ENCODE results near the gene VMP1.
"Not testable (repeated sequence)": the region's sequence is repeated elsewhere in the genome, so short reads cannot be mapped to it uniquely, and the experiment has no call there.

Gene VMP1

DNA sequence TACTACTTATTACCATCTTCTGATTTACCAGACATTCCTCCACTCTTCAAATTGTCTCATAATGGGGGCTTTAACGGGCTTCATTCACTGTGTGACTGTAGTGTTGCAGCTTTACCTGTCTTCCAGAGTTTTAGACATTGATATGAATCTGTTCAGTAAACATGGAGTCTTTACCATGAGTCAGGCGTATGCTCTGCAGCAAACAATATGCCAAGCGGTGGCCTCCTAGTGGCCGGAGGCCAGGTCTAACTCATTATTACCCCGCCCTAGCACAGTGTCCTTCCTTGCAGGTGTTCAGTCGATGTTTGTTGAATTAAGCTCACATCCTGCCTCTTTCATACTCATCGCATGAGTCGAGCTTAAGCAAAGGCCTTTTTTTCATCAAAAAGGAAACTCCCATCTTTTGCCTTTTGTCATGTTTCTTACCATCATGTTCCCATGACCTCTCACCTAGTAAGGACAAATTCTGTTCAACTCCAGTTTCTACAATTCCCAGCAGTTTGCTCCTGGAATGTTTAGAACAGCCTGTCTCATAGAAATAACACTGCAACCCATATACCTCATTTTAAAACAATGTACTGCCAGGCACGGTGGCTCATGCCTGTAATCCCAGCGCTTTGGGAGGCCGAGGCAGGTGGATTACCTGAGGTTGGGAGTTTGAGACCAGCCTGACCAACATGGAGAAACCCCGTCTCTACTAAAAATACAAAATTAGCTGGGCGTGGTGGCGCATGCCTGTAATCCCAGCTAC is 145.9 kb downstream of the VMP1 start:
- H3K27ac ChIP-seq (ENCODE audit: poor library complexity, severe bottlenecking): peak overlapping the region; percentile 87
- DNase-seq (ENCODE audit: low spot score): peak; percentile 93

DNA sequence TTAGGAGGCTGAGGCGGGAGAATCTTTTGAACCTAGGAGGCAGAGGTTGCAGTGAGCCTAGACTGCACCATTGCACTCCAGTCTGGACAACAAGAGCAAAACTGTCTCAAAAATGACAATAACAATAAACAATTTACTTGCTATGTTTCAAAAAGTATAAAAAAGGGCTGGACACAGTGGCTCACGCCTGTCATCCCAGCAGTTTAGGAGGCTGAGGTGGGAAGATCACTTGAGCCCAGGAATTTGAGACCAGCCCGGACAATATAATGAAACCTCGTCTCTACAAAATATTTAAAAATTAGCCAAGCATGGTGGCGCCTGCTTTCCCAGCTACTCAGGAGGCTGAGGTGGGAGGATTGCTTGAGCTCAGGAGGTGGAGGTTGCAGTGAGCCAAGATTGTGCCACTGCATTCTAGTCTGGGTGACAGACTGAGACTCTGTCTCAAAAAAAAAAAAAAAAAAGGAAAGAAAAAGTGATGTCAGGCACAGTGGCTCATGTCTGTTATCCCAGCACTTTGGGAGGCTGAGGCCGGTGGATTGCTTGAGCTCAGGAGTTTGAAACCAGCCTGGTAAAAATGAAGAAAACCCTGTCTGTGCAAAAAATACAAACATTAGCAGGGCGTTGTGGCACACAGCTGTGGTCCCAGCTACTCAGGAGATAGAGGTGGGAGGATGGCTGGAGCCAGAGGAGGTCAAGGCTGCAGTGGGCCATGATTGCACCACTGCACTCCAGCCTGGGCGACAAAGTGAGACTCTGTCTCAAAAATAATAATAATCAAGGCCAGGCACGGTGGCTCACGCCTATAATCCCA is 146.7 kb downstream of the VMP1 start:
- DNase-seq (ENCODE audit: low spot score); H3K27me3 ChIP-seq (ENCODE audit: insufficient read depth, poor library complexity, severe bottlenecking); H3K36me3 ChIP-seq (ENCODE audit: low read depth); ATAC-seq (ENCODE audit: low read depth); H3K9me3 ChIP-seq (ENCODE audit: severe bottlenecking); H3K4me3 ChIP-seq (ENCODE audit: severe bottlenecking): not testable (repeated sequence)
- peak overlapping the region; percentile 87 for H3K27ac ChIP-seq (ENCODE audit: poor library complexity, severe bottlenecking)
- peaks cover 48% of the 10 kb centered on the region for H3K4me1 ChIP-seq (ENCODE audit: insufficient read depth, poor library complexity, severe bottlenecking)

More for the DNA sequence above, 145.9 kb downstream of the VMP1 start:
- TF ChIP-seq, protein P1, sequence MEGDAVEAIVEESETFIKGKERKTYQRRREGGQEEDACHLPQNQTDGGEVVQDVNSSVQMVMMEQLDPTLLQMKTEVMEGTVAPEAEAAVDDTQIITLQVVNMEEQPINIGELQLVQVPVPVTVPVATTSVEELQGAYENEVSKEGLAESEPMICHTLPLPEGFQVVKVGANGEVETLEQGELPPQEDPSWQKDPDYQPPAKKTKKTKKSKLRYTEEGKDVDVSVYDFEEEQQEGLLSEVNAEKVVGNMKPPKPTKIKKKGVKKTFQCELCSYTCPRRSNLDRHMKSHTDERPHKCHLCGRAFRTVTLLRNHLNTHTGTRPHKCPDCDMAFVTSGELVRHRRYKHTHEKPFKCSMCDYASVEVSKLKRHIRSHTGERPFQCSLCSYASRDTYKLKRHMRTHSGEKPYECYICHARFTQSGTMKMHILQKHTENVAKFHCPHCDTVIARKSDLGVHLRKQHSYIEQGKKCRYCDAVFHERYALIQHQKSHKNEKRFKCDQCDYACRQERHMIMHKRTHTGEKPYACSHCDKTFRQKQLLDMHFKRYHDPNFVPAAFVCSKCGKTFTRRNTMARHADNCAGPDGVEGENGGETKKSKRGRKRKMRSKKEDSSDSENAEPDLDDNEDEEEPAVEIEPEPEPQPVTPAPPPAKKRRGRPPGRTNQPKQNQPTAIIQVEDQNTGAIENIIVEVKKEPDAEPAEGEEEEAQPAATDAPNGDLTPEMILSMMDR (IDR thresholded peaks at IDR 0.05; ENCODE audit: poor library complexity, severe bottlenecking): peak; percentile 92
- no peaks in the 10 kb centered on the region for H3K9me3 ChIP-seq (ENCODE audit: severe bottlenecking)
- ATAC-seq (ENCODE audit: low read depth): peak; percentile 91
- H3K27me3 ChIP-seq (ENCODE audit: insufficient read depth, poor library complexity, severe bottlenecking): no peaks in the 10 kb centered on the region
- peaks cover 48% of the 10 kb centered on the region for H3K4me1 ChIP-seq (ENCODE audit: insufficient read depth, poor library complexity, severe bottlenecking)
- no peaks in the 10 kb centered on the region for H3K36me3 ChIP-seq (ENCODE audit: low read depth)
- H3K4me3 ChIP-seq (ENCODE audit: severe bottlenecking): no peak overlapping the region

DNA sequence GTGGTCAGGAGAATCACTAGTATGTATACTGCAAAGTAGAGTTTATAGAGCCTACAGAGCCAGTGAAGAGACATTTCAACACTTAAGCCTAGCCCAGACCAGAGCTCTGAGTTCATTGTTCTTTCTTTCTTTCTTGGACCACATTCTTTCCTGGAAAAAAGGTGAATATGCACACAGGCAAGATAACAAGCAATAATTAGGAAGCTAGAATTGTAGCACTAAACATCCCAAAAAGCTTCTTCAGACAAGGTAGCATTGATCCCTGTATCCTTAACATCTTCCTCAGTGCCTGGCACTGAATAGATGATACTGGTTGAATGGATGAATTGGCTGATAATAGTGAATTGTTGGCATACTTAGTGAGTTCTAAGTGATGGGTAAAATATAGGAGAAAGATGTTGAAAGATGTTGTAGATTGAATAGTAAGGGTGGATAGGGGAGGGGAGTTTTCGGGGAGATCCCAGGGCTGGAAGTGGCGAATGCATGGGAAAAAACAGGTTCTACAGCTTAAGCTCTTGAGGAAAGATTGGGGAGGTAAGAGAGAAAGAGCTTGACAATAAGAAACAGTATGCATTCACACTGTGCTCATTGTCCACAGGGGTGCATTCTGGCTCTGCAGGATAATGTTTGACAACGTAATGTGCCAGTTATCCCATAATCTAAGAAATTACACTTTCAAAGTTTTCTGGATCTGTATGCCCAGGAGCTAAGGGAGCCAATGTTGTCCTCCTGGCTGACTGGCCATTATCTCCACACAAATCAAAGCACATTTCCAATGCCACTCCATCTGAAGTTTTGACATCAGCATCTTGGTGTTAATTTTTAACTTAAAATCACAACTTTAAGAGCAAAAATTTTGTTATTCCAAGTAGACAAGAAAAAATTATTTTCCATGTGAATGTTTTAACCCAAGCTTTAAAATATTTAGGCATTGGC is 149.7 kb downstream of the VMP1 start:
- Histone ChIP-seq H3K27me3 (ENCODE audit: insufficient read depth, poor library complexity, severe bottlenecking) (no peaks in the 10 kb centered on the region), H3K4me3 (ENCODE audit: severe bottlenecking) (no peak overlapping the region), H3K27ac (ENCODE audit: poor library complexity, severe bottlenecking) (peak overlapping the region; percentile 87), H3K9me3 (ENCODE audit: severe bottlenecking) (no peaks in the 10 kb centered on the region), H3K4me1 (ENCODE audit: insufficient read depth, poor library complexity, severe bottlenecking) (peaks cover 40% of the 10 kb centered on the region), H3K36me3 (ENCODE audit: low read depth) (peaks cover 10% of the 10 kb centered on the region)
- ATAC-seq (ENCODE audit: low read depth): no peak
- DNase-seq (ENCODE audit: low spot score): no peak
- TF ChIP-seq, protein P1 (IDR thresholded peaks at IDR 0.05; ENCODE audit: poor library complexity, severe bottlenecking): no peak

DNA sequence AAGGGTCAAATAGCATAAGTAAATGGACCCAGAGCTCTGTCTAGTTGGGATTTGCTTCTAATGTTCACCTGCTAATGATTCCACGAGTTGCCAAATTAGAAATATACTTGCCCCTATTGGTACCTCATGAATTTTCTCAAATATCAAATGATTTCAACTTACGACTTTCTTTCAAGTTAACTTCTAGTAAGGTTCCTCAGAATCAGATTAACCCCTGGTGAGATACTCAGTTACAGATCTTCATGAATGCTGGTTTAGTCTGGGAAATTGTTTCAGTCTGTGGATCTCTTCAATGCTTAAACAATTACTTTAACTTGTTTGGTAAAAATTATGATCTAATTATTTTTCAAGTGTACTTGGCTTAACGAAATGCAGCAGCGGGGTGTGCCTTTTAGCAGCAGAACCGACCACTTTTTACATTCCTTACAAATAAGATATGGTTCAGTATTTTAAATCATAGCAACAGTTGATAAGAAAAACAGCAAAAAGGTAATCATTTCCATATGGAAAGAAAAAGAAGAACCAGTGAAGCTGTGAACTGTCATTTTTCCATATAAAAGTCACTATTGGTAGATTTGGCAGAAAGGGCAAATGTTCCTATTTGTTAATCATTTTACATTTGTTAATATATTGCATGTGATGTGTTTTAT is 150.8 kb downstream of the VMP1 start:
- Histone ChIP-seq H3K4me1 (ENCODE audit: insufficient read depth, poor library complexity, severe bottlenecking) (peaks cover 29% of the 10 kb centered on the region), H3K27ac (ENCODE audit: poor library complexity, severe bottlenecking) (peak overlapping the region; percentile 87), H3K27me3 (ENCODE audit: insufficient read depth, poor library complexity, severe bottlenecking) (no peaks in the 10 kb centered on the region), H3K36me3 (ENCODE audit: low read depth) (peaks cover 18% of the 10 kb centered on the region), H3K4me3 (ENCODE audit: severe bottlenecking) (no peak overlapping the region), H3K9me3 (ENCODE audit: severe bottlenecking) (no peaks in the 10 kb centered on the region)
- TF ChIP-seq, protein P1 (IDR thresholded peaks at IDR 0.05; ENCODE audit: poor library complexity, severe bottlenecking): no peak
- ATAC-seq (ENCODE audit: low read depth) (no peak), DNase-seq (ENCODE audit: low spot score) (no peak)

All from RWPE2 (cell line).